ENCODE results near the gene PUSL1.

PUSL1 gene

GRCh38 chr1:1307923-1308755 lies at the start of gene PUSL1, which contains the start of gene ACAP3:
TSS of gene PUSL1 (plus strand) at chr1:1308597. CDS start at chr1:1308644, 47 bp downstream.
TSS of gene ACAP3 (minus strand) at chr1:1307930. CDS start at chr1:1307815, 115 bp downstream.
- DNase-seq (ENCODE audit: low read depth): peak; percentile 62

GRCh38 chr1:1259119-1259488 lies 49.3 kb upstream of the PUSL1 start:
- DNase-seq (ENCODE audit: low read depth): no peak

- no peak for DNase-seq (ENCODE audit: low read depth)
These were observed 48.9 kb upstream of the PUSL1 start for GRCh38 chr1:1259540-1259939.

GRCh38 chr1:1259951-1260600 lies 48.3 kb upstream of the PUSL1 start:
- no peak for DNase-seq (ENCODE audit: low read depth)

- no peak for DNase-seq (ENCODE audit: low read depth)
These were observed 47.4 kb upstream of the PUSL1 start for GRCh38 chr1:1260843-1261560.

- DNase-seq (ENCODE audit: low read depth): no peak
These were observed 46.3 kb upstream of the PUSL1 start for GRCh38 chr1:1262071-1262470.

GRCh38 chr1:1262758-1263157 lies 45.6 kb upstream of the PUSL1 start:
- DNase-seq (ENCODE audit: low read depth): no peak

- DNase-seq (ENCODE audit: low read depth): no peak
These were observed 44.4 kb upstream of the PUSL1 start for GRCh38 chr1:1264026-1264425.

GRCh38 chr1:1264868-1265272 lies 43.5 kb upstream of the PUSL1 start:
- DNase-seq (ENCODE audit: low read depth): no peak

- DNase-seq (ENCODE audit: low read depth): no peak
These were observed 40.7 kb upstream of the PUSL1 start for GRCh38 chr1:1267488-1268283.

- DNase-seq (ENCODE audit: low read depth): no peak
These were observed 40.1 kb upstream of the PUSL1 start for GRCh38 chr1:1268284-1268682.

GRCh38 chr1:1270813-1271212 lies 37.6 kb upstream of the PUSL1 start:
- no peak for DNase-seq (ENCODE audit: low read depth)

GRCh38 chr1:1272341-1273208 lies 35.8 kb upstream of the PUSL1 start:
- DNase-seq (ENCODE audit: low read depth): no peak

- no peak for DNase-seq (ENCODE audit: low read depth)
These were observed 35.2 kb upstream of the PUSL1 start for GRCh38 chr1:1273209-1273511.

GRCh38 chr1:1273512-1274298 lies 34.7 kb upstream of the PUSL1 start, which contains the start of gene UBE2J2:
TSS of gene UBE2J2 (minus strand) at chr1:1273854. CDS start at chr1:1267992, 5,862 bp downstream.
- peak; percentile 81 for DNase-seq (ENCODE audit: low read depth)

- DNase-seq (ENCODE audit: low read depth): no peak
These were observed 34.0 kb upstream of the PUSL1 start for GRCh38 chr1:1274299-1274930.

- no peak for DNase-seq (ENCODE audit: low read depth)
These were observed 33.4 kb upstream of the PUSL1 start for GRCh38 chr1:1274931-1275431.

GRCh38 chr1:1275836-1276235 lies 32.6 kb upstream of the PUSL1 start:
- no peak for DNase-seq (ENCODE audit: low read depth)

GRCh38 chr1:1278620-1279019 lies 29.8 kb upstream of the PUSL1 start:
- DNase-seq (ENCODE audit: low read depth): no peak

GRCh38 chr1:1279028-1279427 lies 29.4 kb upstream of the PUSL1 start:
- no peak for DNase-seq (ENCODE audit: low read depth)

All from stimulated activated CD8-positive, alpha-beta memory T cell treated with anti-CD3 and anti-CD28 coated beads, Interleukin-15, amount 100 ng/mL, for 1 hour (primary cell).